Measurements from ENCODE around the gene PGS1.
A peak's percentile ranks its signal among the peaks of the same experiment; 100 is the strongest.

Gene PGS1

GRCh38 chr17:78406920-78407319, 28.5 kb downstream of the PGS1 start:
- Histone ChIP-seq H3K4me1 (ENCODE audit: insufficient read depth, low read length) (peaks cover 13% of the 10 kb centered on the region), H3K4me3 (ENCODE audit: low read depth in 1 of 2, low read length in 2 of 2) (no peak overlapping the region), H3K9me3 (ENCODE audit: low read length) (no peaks in the 10 kb centered on the region), H3K27me3 (ENCODE audit: control insufficient read depth in 1 of 2, insufficient read depth in 2 of 2, low read length in 2 of 2) (no peaks in the 10 kb centered on the region), H3K9ac (ENCODE audit: low read length) (no peak overlapping the region), H3K36me3 (ENCODE audit: insufficient read depth, low read length) (peaks cover 23% of the 10 kb centered on the region), H3K27ac (ENCODE audit: low read depth, low read length) (no peak overlapping the region)

- Histone ChIP-seq H3K27ac (ENCODE audit: low read depth, low read length) (no peak overlapping the region), H3K4me3 (ENCODE audit: low read depth in 1 of 2, low read length in 2 of 2) (no peak overlapping the region), H3K36me3 (ENCODE audit: insufficient read depth, low read length) (peaks cover 22% of the 10 kb centered on the region), H3K4me1 (ENCODE audit: insufficient read depth, low read length) (peaks cover 14% of the 10 kb centered on the region), H3K9ac (ENCODE audit: low read length) (no peak overlapping the region), H3K9me3 (ENCODE audit: low read length) (no peaks in the 10 kb centered on the region), H3K27me3 (ENCODE audit: control insufficient read depth in 1 of 2, insufficient read depth in 2 of 2, low read length in 2 of 2) (no peaks in the 10 kb centered on the region)
Measured at GRCh38 chr17:78407387-78408000, 29.0 kb downstream of the PGS1 start.

DNA sequence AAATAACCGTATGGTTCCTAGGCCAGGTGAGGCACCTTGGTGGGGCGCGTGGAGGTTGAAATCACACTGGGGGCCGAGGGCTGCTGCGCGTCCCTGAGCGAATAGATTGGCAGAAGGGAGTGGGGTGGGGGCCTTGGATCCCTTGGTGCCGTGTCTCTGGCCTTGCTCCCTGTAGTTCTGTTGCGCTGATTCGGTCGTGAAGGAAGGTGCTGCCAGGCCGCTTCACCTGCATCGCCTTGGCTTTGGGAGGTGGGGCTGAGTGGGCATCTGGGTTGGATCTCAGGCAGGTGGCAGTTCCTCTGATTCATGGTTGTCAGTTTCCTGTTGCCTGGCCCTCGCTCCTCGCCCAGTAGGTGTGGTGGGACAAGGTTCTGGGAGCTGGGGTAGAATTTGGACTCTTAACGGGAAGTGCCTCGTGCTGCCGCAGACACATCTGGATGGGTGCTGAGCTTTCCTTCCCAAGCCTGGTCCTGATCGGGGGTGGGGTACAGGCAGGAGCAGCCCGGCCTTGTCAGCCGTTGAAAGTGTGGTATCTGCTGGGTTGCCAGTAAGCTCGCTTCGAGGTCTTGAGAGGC, 30.1 kb downstream of the PGS1 start:
- no peak overlapping the region for H3K4me3 ChIP-seq (ENCODE audit: low read depth in 1 of 2, low read length in 2 of 2)
- H3K9me3 ChIP-seq (ENCODE audit: low read length) = no peaks in the 10 kb centered on the region
- no peak overlapping the region for H3K27ac ChIP-seq (ENCODE audit: low read depth, low read length)
- H3K27me3 ChIP-seq (ENCODE audit: control insufficient read depth in 1 of 2, insufficient read depth in 2 of 2, low read length in 2 of 2) = no peaks in the 10 kb centered on the region
- H3K9ac ChIP-seq (ENCODE audit: low read length) = no peak overlapping the region
- peaks cover 14% of the 10 kb centered on the region for H3K4me1 ChIP-seq (ENCODE audit: insufficient read depth, low read length)
- peaks cover 11% of the 10 kb centered on the region for H3K36me3 ChIP-seq (ENCODE audit: insufficient read depth, low read length)

GRCh38 chr17:78409191-78409928, 30.9 kb downstream of the PGS1 start:
- Histone ChIP-seq H3K4me3 (ENCODE audit: low read depth in 1 of 2, low read length in 2 of 2) (no peak overlapping the region), H3K9ac (ENCODE audit: low read length) (no peak overlapping the region), H3K27ac (ENCODE audit: low read depth, low read length) (no peak overlapping the region), H3K27me3 (ENCODE audit: control insufficient read depth in 1 of 2, insufficient read depth in 2 of 2, low read length in 2 of 2) (no peaks in the 10 kb centered on the region), H3K36me3 (ENCODE audit: insufficient read depth, low read length) (peaks cover 3% of the 10 kb centered on the region), H3K9me3 (ENCODE audit: low read length) (no peaks in the 10 kb centered on the region), H3K4me1 (ENCODE audit: insufficient read depth, low read length) (peaks cover 14% of the 10 kb centered on the region)

GRCh38 chr17:78411241-78411857, 32.9 kb downstream of the PGS1 start:
- no peak overlapping the region for H3K9ac ChIP-seq (ENCODE audit: low read length)
- no peaks in the 10 kb centered on the region for H3K36me3 ChIP-seq (ENCODE audit: insufficient read depth, low read length)
- no peak overlapping the region for H3K27ac ChIP-seq (ENCODE audit: low read depth, low read length)
- peaks cover 22% of the 10 kb centered on the region for H3K4me1 ChIP-seq (ENCODE audit: insufficient read depth, low read length)
- H3K9me3 ChIP-seq (ENCODE audit: low read length) = no peaks in the 10 kb centered on the region
- H3K27me3 ChIP-seq (ENCODE audit: control insufficient read depth in 1 of 2, insufficient read depth in 2 of 2, low read length in 2 of 2) = no peaks in the 10 kb centered on the region
- no peak overlapping the region for H3K4me3 ChIP-seq (ENCODE audit: low read depth in 1 of 2, low read length in 2 of 2)

DNA sequence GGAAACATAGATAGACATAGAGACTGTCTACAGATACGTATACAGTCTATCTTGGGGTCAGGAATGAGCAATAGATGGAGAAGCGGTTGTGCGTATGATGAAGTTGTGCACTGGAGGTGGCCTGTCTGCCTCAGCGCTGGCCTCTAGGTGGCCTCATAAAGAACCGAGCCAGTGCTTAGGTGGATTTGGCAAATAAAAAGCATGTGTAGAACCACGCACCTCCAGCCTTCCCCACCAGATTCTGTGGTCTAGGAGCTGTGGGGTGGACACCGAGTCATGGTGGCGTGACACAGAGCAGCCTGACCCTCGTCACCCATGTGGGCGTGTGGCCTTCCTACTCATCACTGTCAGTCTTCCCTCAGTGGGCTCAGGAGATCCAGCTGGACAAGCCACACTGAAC, 34.0 kb downstream of the PGS1 start:
- no peaks in the 10 kb centered on the region for H3K9me3 ChIP-seq (ENCODE audit: low read length)
- peaks cover 32% of the 10 kb centered on the region for H3K4me1 ChIP-seq (ENCODE audit: insufficient read depth, low read length)
- H3K9ac ChIP-seq (ENCODE audit: low read length) = no peak overlapping the region
- no peaks in the 10 kb centered on the region for H3K27me3 ChIP-seq (ENCODE audit: control insufficient read depth in 1 of 2, insufficient read depth in 2 of 2, low read length in 2 of 2)
- H3K27ac ChIP-seq (ENCODE audit: low read depth, low read length) = no peak overlapping the region
- no peaks in the 10 kb centered on the region for H3K36me3 ChIP-seq (ENCODE audit: insufficient read depth, low read length)
- H3K4me3 ChIP-seq (ENCODE audit: low read depth in 1 of 2, low read length in 2 of 2) = no peak overlapping the region

DNA sequence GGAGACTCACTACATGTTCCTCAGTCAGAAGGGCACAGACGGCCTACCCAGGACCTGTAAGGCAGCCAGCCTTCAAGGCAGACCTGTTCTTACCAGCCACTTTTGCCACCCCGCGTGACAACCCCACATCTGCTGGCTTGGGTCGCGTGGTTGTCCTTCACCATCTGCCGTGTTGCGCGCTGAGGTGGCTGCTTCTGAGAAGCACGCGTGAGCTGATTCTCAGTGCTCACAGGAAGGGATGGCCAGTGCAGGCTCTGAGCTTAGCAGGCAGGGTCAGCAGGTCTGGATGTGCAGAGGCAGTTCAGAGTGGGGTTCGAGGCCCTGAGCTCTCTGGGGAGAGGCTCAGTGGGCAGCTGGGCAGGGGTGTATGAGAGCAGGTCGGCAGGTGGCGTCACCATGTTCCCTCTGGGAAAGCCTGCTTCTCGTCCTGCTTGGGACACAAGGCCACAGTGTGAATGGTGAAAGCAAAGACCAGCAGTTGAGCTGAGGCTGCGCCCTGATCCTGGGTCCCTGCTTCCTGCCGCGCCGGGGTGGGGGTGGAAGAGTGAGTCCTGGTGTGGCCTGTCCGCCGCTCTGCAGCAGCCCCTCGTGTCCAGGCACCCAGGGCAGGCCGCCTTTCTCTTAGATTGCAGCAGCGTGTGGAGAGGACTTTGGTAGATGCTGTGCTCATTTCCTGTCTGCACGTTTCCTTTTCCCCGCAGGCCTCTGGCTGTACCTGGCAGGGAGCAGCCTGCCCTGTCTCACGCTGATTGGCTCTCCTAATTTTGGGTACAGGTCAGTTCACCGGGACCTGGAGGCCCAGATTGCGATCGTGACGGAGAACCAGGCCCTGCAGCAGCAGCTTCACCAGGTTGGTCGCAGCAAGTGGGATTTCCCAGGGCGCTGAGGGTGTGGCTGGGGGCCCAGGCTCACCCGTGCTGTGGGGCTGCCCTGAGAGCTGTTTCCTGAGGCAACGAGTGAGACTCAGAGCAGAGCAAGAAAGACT, 36.0 kb downstream of the PGS1 start:
- H3K4me3 ChIP-seq (ENCODE audit: low read depth in 1 of 2, low read length in 2 of 2) = no peak overlapping the region
- H3K36me3 ChIP-seq (ENCODE audit: insufficient read depth, low read length) = peaks cover 2% of the 10 kb centered on the region
- H3K9me3 ChIP-seq (ENCODE audit: low read length) = no peaks in the 10 kb centered on the region
- H3K9ac ChIP-seq (ENCODE audit: low read length) = no peak overlapping the region
- H3K27me3 ChIP-seq (ENCODE audit: control insufficient read depth in 1 of 2, insufficient read depth in 2 of 2, low read length in 2 of 2) = no peaks in the 10 kb centered on the region
- peaks cover 34% of the 10 kb centered on the region for H3K4me1 ChIP-seq (ENCODE audit: insufficient read depth, low read length)
- no peak overlapping the region for H3K27ac ChIP-seq (ENCODE audit: low read depth, low read length)

DNA sequence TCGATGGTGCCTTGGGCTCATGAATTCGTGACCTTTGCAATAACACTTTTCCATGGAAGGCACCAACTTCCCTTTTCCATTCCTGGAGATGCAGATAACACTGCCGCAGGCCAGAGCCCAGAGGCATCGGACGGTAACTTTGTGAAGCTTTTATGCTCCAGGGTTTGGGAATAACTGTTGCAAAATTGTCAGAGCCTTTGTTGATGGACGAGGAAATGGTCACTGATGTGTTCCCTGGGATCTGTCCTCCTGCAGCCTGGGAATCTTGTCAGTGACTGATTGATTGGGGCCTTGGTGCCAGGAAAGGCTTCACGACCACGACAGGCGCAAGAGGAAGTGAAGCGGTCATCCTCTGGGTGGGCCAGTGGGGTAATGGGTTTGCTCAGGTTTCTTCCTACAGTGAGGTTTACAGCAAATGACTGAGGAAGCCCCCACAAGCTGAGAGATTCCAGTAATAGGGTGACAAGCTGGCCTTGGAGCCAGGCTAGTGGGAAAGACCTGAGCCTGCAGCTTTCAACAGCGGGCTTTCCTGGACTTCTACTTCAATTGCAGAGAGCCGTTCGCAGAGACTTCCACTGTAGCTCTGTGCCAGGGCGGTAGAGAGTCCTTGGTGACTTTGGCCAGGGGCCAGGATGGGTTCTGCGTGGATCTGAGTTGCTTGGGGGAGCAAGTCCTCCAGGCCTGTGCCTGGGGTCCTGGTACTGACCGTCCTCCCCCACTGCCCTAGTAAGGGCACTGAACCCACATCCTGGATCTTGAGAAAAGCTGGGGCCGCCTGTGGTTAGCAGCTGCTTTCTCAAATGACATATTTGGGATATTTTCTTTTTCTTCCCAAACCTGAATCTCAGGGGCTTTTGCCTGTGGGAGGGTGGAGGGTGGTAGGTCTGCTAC, 37.6 kb downstream of the PGS1 start:
- Histone ChIP-seq H3K9me3 (ENCODE audit: low read length) (no peaks in the 10 kb centered on the region), H3K27ac (ENCODE audit: low read depth, low read length) (peak overlapping the region; percentile 61), H3K36me3 (ENCODE audit: insufficient read depth, low read length) (peaks cover 6% of the 10 kb centered on the region), H3K27me3 (ENCODE audit: control insufficient read depth in 1 of 2, insufficient read depth in 2 of 2, low read length in 2 of 2) (no peaks in the 10 kb centered on the region), H3K4me3 (ENCODE audit: low read depth in 1 of 2, low read length in 2 of 2) (no peak overlapping the region), H3K9ac (ENCODE audit: low read length) (peak overlapping the region; percentile 10), H3K4me1 (ENCODE audit: insufficient read depth, low read length) (peaks cover 30% of the 10 kb centered on the region)

GRCh38 chr17:78416791-78417530, 38.5 kb downstream of the PGS1 start:
- Histone ChIP-seq H3K36me3 (ENCODE audit: insufficient read depth, low read length) (peaks cover 6% of the 10 kb centered on the region), H3K27ac (ENCODE audit: low read depth, low read length) (peak overlapping the region; percentile 61), H3K9ac (ENCODE audit: low read length) (no peak overlapping the region), H3K4me3 (ENCODE audit: low read depth in 1 of 2, low read length in 2 of 2) (no peak overlapping the region), H3K4me1 (ENCODE audit: insufficient read depth, low read length) (peaks cover 21% of the 10 kb centered on the region), H3K27me3 (ENCODE audit: control insufficient read depth in 1 of 2, insufficient read depth in 2 of 2, low read length in 2 of 2) (no peaks in the 10 kb centered on the region), H3K9me3 (ENCODE audit: low read length) (no peaks in the 10 kb centered on the region)

GRCh38 chr17:78417531-78417909, 39.1 kb downstream of the PGS1 start:
- no peaks in the 10 kb centered on the region for H3K9me3 ChIP-seq (ENCODE audit: low read length)
- H3K27me3 ChIP-seq (ENCODE audit: control insufficient read depth in 1 of 2, insufficient read depth in 2 of 2, low read length in 2 of 2) = no peaks in the 10 kb centered on the region
- no peak overlapping the region for H3K9ac ChIP-seq (ENCODE audit: low read length)
- H3K27ac ChIP-seq (ENCODE audit: low read depth, low read length) = peak overlapping the region; percentile 44
- H3K4me1 ChIP-seq (ENCODE audit: insufficient read depth, low read length) = peaks cover 20% of the 10 kb centered on the region
- no peak overlapping the region for H3K4me3 ChIP-seq (ENCODE audit: low read depth in 1 of 2, low read length in 2 of 2)
- H3K36me3 ChIP-seq (ENCODE audit: insufficient read depth, low read length) = peaks cover 6% of the 10 kb centered on the region
